Gastrocnemius medialis (tissue), 4 donors: ENCODE results near the gene KRTAP4-9.

Experiments used
- CTCF ChIP-seq, 5 experiments: fragments of 450-650 bp in 3 of 5; fragments of 200-600 bp in 2 of 5; sonication (generic) in 2 of 5; IDR thresholded peaks in 4 of 5; conservative IDR thresholded peaks in 1 of 5; 1 replicate in 4 of 5; 2 replicates in 1 of 5; pipeline ENCODE4 v1.5.1; 2016 to 2019; ENCODE audit warnings: antibody characterized with exemption in 5 of 5, mild to moderate bottlenecking in 3 of 5, moderate library complexity in 3 of 5
- POLR2A ChIP-seq, 2 donors: fragments of 450-650 bp; IDR thresholded peaks; one replicate each; pipeline ENCODE4 v1.6.1; 2017; ENCODE audit warnings: antibody characterized with exemption in 2 of 2, mild to moderate bottlenecking in 2 of 2, moderate library complexity in 2 of 2

- TF ChIP-seq CTCF (IDR thresholded peaks at IDR 0.05 in 4 of 5, conservative IDR thresholded peaks at IDR 0.05 in 1 of 5) (no peak), POLR2A (IDR thresholded peaks at IDR 0.05) (no peak)
Measured at GRCh38 chr17:41121742-41122141, 16.6 kb downstream of the KRTAP4-9 start.
